Pancreas (tissue), 10 donors: Measurements from ENCODE around the gene KCNK3. TPM values are rescaled to one million over a fixed set of nuclear protein-coding genes. Genes with fewer than 3 reads are reported as not detected.

Experiments used
- ATAC-seq, 4 donors: fragments of 200-7000 bp; cut with Tn5 transposase; one replicate each; pipeline versions ENCODE4 v1.8.0 to v1.9.1; 2020; ENCODE audit warnings: mild to moderate bottlenecking in 4 of 4, moderate library complexity in 4 of 4
- DNase-seq, 6 donors: peaks; one replicate each; pipeline ENCODE4 v3.0.0-alpha.2; 2020
- FAIRE-seq: peaks from 2 replicates; lab custom pipeline; 2012; peaks lifted over from hg19 to GRCh38; lab: Jason Lieb, UNC
- H3K27ac ChIP-seq, 4 donors: fragments of 200-600 bp; sonication (generic); 1 replicate in 3 of 4; 2 replicates in 1 of 4; pipeline versions ENCODE4 v1.5.0 to v1.8.0; 2020
- H3K27me3 ChIP-seq, 4 donors: fragments of 200-600 bp; one replicate each; pipeline ENCODE4 v1.8.0; 2021
- H3K36me3 ChIP-seq, 3 donors: fragments of 200-600 bp; sonication (generic) in 1 of 3; one replicate each; pipeline versions ENCODE4 v1.5.0 to v1.8.0; 2020 to 2021
- H3K4me1 ChIP-seq, 3 donors: fragments of 200-600 bp; one replicate each; pipeline ENCODE4 v1.8.0; 2021
- H3K4me3 ChIP-seq, 4 donors: fragments of 200-600 bp; sonication (generic) in 2 of 4; one replicate each; pipeline versions ENCODE4 v1.5.0 to v1.8.0; 2020 to 2021
- H3K9me3 ChIP-seq, 4 donors: fragments of 200-600 bp; one replicate each; pipeline ENCODE4 v1.8.0; 2021
- CTCF ChIP-seq, 4 donors: fragments of 200-600 bp; sonication (generic) in 3 of 4; IDR thresholded peaks; one replicate each; pipeline versions ENCODE4 v1.5.0 to v1.8.0; 2021; ENCODE audit warnings: antibody characterized with exemption in 4 of 4
- WGBS, 2 donors: extraction: QIAGEN DNeasy Blood & Tissue Kit; methylation state at CpG; one replicate each; pipeline ENCODE4 v1.1.7; 2013; 5-methylcytosine and 5-hydroxymethylcytosine counted together
- intact Hi-C, 3 donors: fragments of 100-400 bp; cut with DNase I; formaldehyde crosslinking; loops; one replicate each; pipeline versions ENCODE4 v1.11.1 to v1.14.2; 2022
- polyA plus RNA-seq, 2 donors: library from polyadenylated mRNA; stranded (reverse); fragments of 200-250 nt; gene quantifications; one replicate each; pipeline ENCODE4 v1.2.3, GENCODE V29; 2013
- total RNA-seq, 6 donors: library from RNA; stranded (reverse); fragmentation: NEBNext Ultra II Directional in 4 of 6; extraction: Animal tissue kit (Norgen Biotek cat#: 25700) in 4 of 6; gene quantifications; one replicate each; pipeline versions ENCODE4 v1.2.1 to v1.2.4, GENCODE V29; 2021 to 2023
- donor health status: healthy with polysubstance abuse.
- donor health status: DM: no; HTN: no; CAD: no; lungs with moderate emphysema.
- donor health status: DM: no; HTN: no; CAD: no.
- donor health status: control.
- donor health status: control.
- donor health status: Bipolar disorder and iron deficiency.
- donor health status: DM: yes; HTN: yes; CAD: no.
- donor health status: DM: no; HTN: no; CAD: no.
- donor health status: DM: no; HTN: no; CAD: no.
- donor health status: DM: yes; HTN: yes; CAD: no.

Gene KCNK3
- total and polyA plus RNA-seq, 8 donors = 7.5 to 46.4 (median 30.2) TPM

DNA sequence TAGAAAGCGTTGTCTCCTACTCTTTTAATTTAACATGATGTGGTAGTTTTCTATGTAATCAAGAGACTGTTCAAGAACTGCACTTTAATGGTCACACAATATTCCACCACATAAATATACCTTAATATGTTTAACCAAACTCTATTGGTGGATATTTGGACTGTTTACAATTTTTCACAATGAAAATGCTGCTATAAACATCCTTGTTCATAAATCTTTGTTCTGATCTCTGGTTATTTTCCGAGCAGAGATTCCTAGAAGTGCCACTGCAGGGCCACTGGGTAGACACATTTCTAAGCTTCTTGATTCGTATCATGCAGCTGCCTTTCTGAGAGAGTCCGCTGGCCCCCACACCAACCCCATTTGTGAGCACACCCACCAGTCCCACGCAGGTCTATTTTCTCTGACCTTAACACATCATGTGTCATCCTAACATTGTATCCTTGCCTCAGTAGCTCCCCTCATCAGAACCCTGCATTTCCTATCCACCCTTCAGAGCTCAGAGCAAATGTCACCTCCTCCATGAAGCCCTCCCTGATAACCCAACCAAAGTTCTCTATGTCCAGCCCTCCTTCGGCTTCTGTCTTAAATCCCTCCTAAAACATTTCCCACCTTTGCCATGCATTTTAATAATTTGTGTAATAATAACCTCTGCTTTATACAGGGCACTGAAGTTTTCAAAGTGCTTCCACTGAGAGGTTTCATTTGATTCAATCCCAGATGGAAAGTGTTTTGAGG lies 26.6 kb downstream of the KCNK3 start:
- H3K36me3 ChIP-seq = no peaks in the 10 kb centered on the region
- H3K9me3 ChIP-seq = no peaks in the 10 kb centered on the region
- no peaks in the 10 kb centered on the region for H3K27me3 ChIP-seq
- DNase-seq = peak in 1 of 6 donors; percentile 9
- ATAC-seq = no peak
- intact Hi-C loops = no loop called here
- no peak overlapping the region for H3K4me3 ChIP-seq
- peak overlapping the region in 2 of 4 donors; percentile 94 to 95 for H3K27ac ChIP-seq
- peaks cover 49 to 74% (median 57%) of the 10 kb centered on the region in 3 donors for H3K4me1 ChIP-seq
- FAIRE-seq = no peak
- 65 to 81% methylated on average over 6 of the region's 6 CpGs for WGBS, 2 donors
- TF ChIP-seq CTCF (IDR thresholded peaks at IDR 0.05) = no peak

DNA sequence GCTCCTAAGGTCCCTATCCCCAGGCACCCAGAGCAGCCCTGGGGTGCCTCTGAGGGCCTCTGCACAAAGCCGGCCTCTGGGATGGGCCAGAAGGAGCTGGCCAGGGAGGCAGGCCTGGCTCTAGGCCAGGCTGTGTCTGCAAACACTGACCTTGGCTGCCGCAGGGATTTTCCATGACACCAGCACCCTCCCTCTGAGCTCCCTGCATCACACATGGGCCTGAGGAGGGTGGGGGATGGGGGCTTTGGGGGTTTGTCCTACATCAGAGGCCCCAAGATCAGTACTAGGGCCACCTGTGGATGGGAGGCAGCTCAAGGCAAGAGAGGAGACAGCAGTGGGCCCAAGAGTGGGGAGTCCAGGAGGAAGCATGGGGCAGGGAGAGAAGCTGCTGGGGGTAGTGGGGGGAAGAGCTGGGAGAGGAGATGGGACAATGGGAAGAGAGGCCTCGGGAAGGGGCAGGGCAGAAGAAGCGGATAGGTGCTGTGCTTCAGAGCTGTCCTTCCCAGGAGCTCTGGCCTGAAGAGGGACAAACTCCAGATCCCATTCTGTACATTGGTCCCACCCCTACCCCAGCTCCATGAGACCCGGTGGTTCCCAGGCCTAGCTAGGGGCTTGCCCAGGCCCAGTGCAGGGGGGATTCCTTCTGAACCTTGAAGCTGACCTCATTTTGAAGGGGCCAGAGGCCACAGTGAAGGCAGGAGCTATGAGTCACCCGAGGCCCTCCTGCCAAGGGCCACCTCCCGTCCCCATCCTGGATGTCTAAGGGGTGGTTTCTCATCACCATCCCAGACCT lies 28.0 kb downstream of the KCNK3 start:
- H3K27ac ChIP-seq = peak overlapping the region; percentile 83 to 95 (median 94)
- FAIRE-seq = no peak

DNA sequence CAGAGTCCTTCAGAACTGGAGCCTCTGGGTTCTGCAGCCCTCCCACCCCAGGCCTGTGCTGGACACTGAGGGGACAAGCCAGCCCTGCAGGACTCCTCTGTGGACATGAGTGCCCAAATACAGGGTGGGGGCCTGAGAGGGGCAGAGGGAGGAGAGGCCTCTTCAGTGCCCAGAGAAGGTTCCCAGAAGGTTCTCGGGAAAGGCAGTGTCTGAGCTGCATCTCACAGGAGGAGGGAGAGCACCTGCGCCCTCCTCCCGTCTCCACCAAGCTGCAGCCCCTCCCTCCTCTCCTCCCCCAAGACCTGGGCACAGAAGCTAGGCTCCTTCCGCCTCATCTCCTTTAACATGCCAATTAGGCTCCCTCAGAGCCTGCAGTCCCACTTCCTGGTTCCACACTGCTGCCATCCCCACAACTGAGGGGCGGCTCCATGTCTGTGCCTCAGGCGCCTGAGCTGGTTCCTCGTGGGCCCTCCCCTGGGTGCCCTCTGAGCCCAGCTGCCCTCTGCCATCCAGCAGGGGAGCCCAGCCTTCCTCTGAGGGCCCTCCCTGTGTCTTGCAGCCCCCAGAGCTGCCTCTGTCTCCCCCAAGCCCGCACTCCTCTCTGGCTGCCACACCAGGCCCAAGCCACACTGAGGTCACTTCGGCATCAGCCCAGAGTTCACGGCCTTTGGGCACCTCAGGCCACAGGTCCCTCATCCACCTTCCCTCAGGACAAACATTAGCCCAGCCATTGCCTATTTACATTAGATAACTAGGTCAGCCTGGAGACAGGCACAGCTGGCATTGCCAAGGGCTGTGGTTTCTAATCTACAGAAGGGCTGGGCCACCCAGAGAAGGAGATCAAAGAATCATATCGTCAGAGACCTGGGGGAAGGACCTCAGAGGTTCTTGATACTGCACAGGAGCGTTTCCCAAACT lies 28.9 kb downstream of the KCNK3 start:
- no peak overlapping the region for H3K4me3 ChIP-seq
- no peak for FAIRE-seq

More for the DNA sequence above, 28.0 kb downstream of the KCNK3 start:
- Histone ChIP-seq H3K4me3 (no peak overlapping the region), H3K9me3 (no peaks in the 10 kb centered on the region), H3K4me1 (peaks cover 58 to 74% (median 62%) of the 10 kb centered on the region in 3 donors), H3K27me3 (no peaks in the 10 kb centered on the region), H3K36me3 (no peaks in the 10 kb centered on the region)
- WGBS, 2 donors = 20 to 21% methylated on average over 7 of the region's 7 CpGs
- DNase-seq (peak; percentile 90 to 96 (median 94)), ATAC-seq (peak; percentile 59 to 77 (median 72))
- TF ChIP-seq CTCF (IDR thresholded peaks at IDR 0.05) = no peak
- intact Hi-C loops = no loop called here

GRCh38 chr2:26722328-26722727 lies 29.8 kb downstream of the KCNK3 start:
- Histone ChIP-seq H3K9me3 (no peaks in the 10 kb centered on the region), H3K27ac (peak overlapping the region in 3 of 4 donors; percentile 36 to 95 (median 94)), H3K4me3 (no peak overlapping the region), H3K4me1 (peaks cover 58 to 65% (median 59%) of the 10 kb centered on the region in 3 donors), H3K36me3 (no peaks in the 10 kb centered on the region), H3K27me3 (no peaks in the 10 kb centered on the region)
- TF ChIP-seq CTCF (IDR thresholded peaks at IDR 0.05) = no peak
- intact Hi-C loops = no loop called here
- WGBS, 2 donors = 50 to 67% methylated on average over 1 of the region's 1 CpG
- no peak for ATAC-seq
- FAIRE-seq = no peak
- DNase-seq = no peak

More for the DNA sequence above, 28.9 kb downstream of the KCNK3 start:
- intact Hi-C loops = no loop called here
- H3K9me3 ChIP-seq = no peaks in the 10 kb centered on the region
- H3K27ac ChIP-seq = peak overlapping the region; percentile 83 to 95 (median 94)
- H3K36me3 ChIP-seq = no peaks in the 10 kb centered on the region
- TF ChIP-seq CTCF (IDR thresholded peaks at IDR 0.05) = no peak
- peaks cover 58 to 68% (median 61%) of the 10 kb centered on the region in 3 donors for H3K4me1 ChIP-seq
- DNase-seq = peak; percentile 70 to 88 (median 80)
- WGBS, 2 donors = 26 to 28% methylated on average over 11 to 12 of the region's 12 CpGs
- no peaks in the 10 kb centered on the region for H3K27me3 ChIP-seq
- ATAC-seq = peak; percentile 64 to 78 (median 70)
